ENCODE data around the gene CHST11. TPM values are rescaled to one million over a fixed set of nuclear protein-coding genes. Genes with fewer than 3 reads are reported as not detected.

CHST11 gene
- total and polyA plus RNA-seq, 10 of the 15 experiments (the other 5 are each of a cell fraction or from before 2014, with no cell fraction given) = 1.9 to 38.1 (median 17.2) TPM

DNA sequence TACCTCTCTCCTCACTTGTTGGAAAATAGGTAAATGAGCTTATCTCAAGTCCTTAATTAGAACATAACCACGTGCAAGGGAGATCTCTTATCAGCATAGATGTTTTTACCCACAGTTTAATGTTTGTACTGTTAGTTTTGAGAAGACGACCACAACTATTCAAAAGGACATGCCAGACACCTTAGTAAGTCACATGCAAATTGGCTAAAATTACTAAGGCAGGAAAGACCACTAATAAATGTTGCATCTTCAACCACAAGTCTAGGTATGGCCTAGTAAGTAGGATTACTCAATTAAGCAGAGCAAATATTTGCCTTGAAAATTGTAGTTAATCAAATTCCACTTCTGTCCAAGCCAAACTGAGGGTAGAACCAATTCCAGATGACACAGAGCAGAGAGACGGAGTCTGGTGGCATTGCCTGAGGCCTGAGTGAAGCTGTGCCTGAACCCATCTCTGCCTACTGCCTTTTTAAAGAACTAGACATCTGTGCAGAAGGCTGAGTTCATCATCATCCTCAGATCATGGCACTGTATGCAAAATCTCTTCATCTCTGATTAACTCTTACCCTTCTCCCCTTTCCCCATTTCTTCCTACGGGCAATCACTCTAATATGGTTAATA lies 29.7 kb upstream of the CHST11 start:
- Histone ChIP-seq H4K20me1 (ENCODE audit: control insufficient read depth, insufficient read depth) (no peaks in the 10 kb centered on the region), H3K9ac (ENCODE audit: control insufficient read depth, insufficient read depth, low read length) (no peak overlapping the region), H3K27me3 (replicated peaks in 1 of 2; ENCODE audit: control insufficient read depth in 2 of 2, insufficient read depth in 2 of 2, low read length in 1 of 2) (no peaks in the 10 kb centered on the region), H3K4me3 (no peak overlapping the region), H2AFZ (ENCODE audit: control insufficient read depth, low read depth, low read length) (no peak overlapping the region), H3K36me3 (ENCODE audit: control insufficient read depth in 2 of 2, insufficient read depth in 2 of 2, low read length in 1 of 2) (no peaks in the 10 kb centered on the region), H3K4me2 (ENCODE audit: control insufficient read depth, insufficient read depth) (no peak overlapping the region), H3K9me3 (replicated peaks; ENCODE audit: control insufficient read depth, insufficient read depth, low read length) (peaks cover 1% of the 10 kb centered on the region; the same call in 2 of the 3 replicates), H3K79me2 (ENCODE audit: control insufficient read depth, insufficient read depth, low read length) (no peaks in the 10 kb centered on the region), H3K4me1 (ENCODE audit: control insufficient read depth, insufficient read depth, low read length) (no peaks in the 10 kb centered on the region; the same call in 1 of the 2 replicates), H3K27ac (ENCODE audit: control insufficient read depth, insufficient read depth) (no peak overlapping the region)
- 35% methylated on average over 4 of the region's 4 CpGs for WGBS (ENCODE audit: insufficient coverage, insufficient replicate concordance, low lambda C conversion rate, missing lambda C conversion rate)
- DNase-seq (ENCODE audit: low read depth, low spot score) (no peak), FAIRE-seq (no peak), ATAC-seq (peak; percentile 76)
- SMC1A ChIA-PET (ENCODE audit: uncharacterized antibody, unreplicated experiment) = interaction anchor here (0.6 to 3.2 kb wide), 13 partner anchors 10 to 143 kb away, joined by 3 to 13 read pairs (median 3); no protein-coding TSS in a partner anchor
- no TSS peak for BruUV-seq (replicated peaks)
- POLR2A ChIA-PET = no interaction called here
- in situ Hi-C loops (cut with MboI) (no loop called here), intact Hi-C loops (cut with micrococcal nuclease; ENCODE audit: unreplicated experiment) (no loop called here)
- TF ChIP-seq IRF4 (IDR thresholded peaks at IDR 0.05; ENCODE audit: low read depth, low read length) = no peak
- peak in 1 of 2 experiments; percentile 30; a peak in 2 of 4 replicates for TF ChIP-seq BHLHE40 (IDR thresholded peaks at IDR 0.05; ENCODE audit: borderline replicate concordance in 1 of 2, low read depth in 2 of 2, low read length in 1 of 2)
- TF ChIP-seq EP300 (IDR thresholded peaks at IDR 0.05; ENCODE audit: borderline replicate concordance in 1 of 2, control insufficient read depth in 1 of 2, low read depth in 2 of 2, low read length in 2 of 2) = peak in 1 of 2 experiments; percentile 36; a peak in 1 of 4 replicates
- TF ChIP-seq, protein P1, sequence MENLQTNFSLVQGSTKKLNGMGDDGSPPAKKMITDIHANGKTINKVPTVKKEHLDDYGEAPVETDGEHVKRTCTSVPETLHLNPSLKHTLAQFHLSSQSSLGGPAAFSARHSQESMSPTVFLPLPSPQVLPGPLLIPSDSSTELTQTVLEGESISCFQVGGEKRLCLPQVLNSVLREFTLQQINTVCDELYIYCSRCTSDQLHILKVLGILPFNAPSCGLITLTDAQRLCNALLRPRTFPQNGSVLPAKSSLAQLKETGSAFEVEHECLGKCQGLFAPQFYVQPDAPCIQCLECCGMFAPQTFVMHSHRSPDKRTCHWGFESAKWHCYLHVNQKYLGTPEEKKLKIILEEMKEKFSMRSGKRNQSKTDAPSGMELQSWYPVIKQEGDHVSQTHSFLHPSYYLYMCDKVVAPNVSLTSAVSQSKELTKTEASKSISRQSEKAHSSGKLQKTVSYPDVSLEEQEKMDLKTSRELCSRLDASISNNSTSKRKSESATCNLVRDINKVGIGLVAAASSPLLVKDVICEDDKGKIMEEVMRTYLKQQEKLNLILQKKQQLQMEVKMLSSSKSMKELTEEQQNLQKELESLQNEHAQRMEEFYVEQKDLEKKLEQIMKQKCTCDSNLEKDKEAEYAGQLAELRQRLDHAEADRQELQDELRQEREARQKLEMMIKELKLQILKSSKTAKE (IDR thresholded peaks at IDR 0.05; ENCODE audit: low read depth, poor library complexity, severe bottlenecking) = peak; percentile 14
- RAD21 ChIA-PET (ENCODE audit: unreplicated experiment) = interaction anchor here (0.6 to 1.6 kb wide), 3 partner anchors 11 to 153 kb away, joined by 3 to 4 read pairs (median 3); no protein-coding TSS in a partner anchor
- CTCF ChIA-PET = interaction anchor here (1.4 to 1.8 kb wide), 3 partner anchors 9 to 142 kb away, joined by 3 to 6 read pairs (median 6); no protein-coding TSS in a partner anchor
